ENCODE results near the gene TMEM63C. TPM values are rescaled to one million over a fixed set of nuclear protein-coding genes. Genes with fewer than 3 reads are reported as not detected.

Gene TMEM63C
- total RNA-seq, 2 donors from 2014 or later = 1.1 to 1.6 TPM

GRCh38 chr14:77296906-77297305, 115.3 kb downstream of the TMEM63C start:
- Histone ChIP-seq H3K4me1 (ENCODE audit: control insufficient read depth, insufficient read depth, low read length) (peaks cover 8% of the 10 kb centered on the region), H3K9me3 (ENCODE audit: control insufficient read depth, low read length) (no peaks in the 10 kb centered on the region)
- no peak overlapping the region for H3K27ac Mint-ChIP-seq

GRCh38 chr14:77299771-77300170, 118.2 kb downstream of the TMEM63C start:
- Histone ChIP-seq H3K4me3 (ENCODE audit: low read length) (no peak overlapping the region), H3K9me3 (ENCODE audit: control insufficient read depth, low read length) (no peaks in the 10 kb centered on the region), H3K36me3 (ENCODE audit: control insufficient read depth, insufficient read depth, low read length) (peaks cover 65% of the 10 kb centered on the region), H3K27ac (ENCODE audit: low read depth, low read length) (no peak overlapping the region), H3K4me1 (ENCODE audit: control insufficient read depth, insufficient read depth, low read length) (peaks cover 8% of the 10 kb centered on the region), H3K27me3 (ENCODE audit: control insufficient read depth, insufficient read depth, low read length, poor library complexity, severe bottlenecking) (no peaks in the 10 kb centered on the region), H3K9ac (ENCODE audit: extremely low read depth, low read length, poor library complexity, severe bottlenecking) (no peak overlapping the region)
- H3K4me1 Mint-ChIP-seq = peaks cover 17% of the 10 kb centered on the region
- WGBS, 2 experiments (ENCODE audit: insufficient coverage in 1 of 2, insufficient read length in 1 of 2) = 91 to 100% methylated on average over 3 to 4 of the region's 4 CpGs
- no peak for DNase-seq
- TF ChIP-seq CTCF (conservative IDR thresholded peaks at IDR 0.05) = no peak
- no peaks in the 10 kb centered on the region for H3K27me3 Mint-ChIP-seq (ENCODE audit: insufficient read depth)
- H3K27ac Mint-ChIP-seq = no peak overlapping the region
- H3K9me3 Mint-ChIP-seq = no peaks in the 10 kb centered on the region
- no peak overlapping the region for H3K4me3 Mint-ChIP-seq
- H3K36me3 Mint-ChIP-seq (ENCODE audit: low read depth) = peaks cover 42% of the 10 kb centered on the region

More at GRCh38 chr14:77296906-77297305, 115.3 kb downstream of the TMEM63C start:
- no peak overlapping the region for H3K9ac ChIP-seq (ENCODE audit: extremely low read depth, low read length, poor library complexity, severe bottlenecking)
- TF ChIP-seq CTCF (conservative IDR thresholded peaks at IDR 0.05) = no peak
- no peak overlapping the region for H3K4me3 Mint-ChIP-seq
- H3K27me3 Mint-ChIP-seq (ENCODE audit: insufficient read depth) = no peaks in the 10 kb centered on the region
- H3K27ac ChIP-seq (ENCODE audit: low read depth, low read length) = no peak overlapping the region
- peaks cover 8% of the 10 kb centered on the region for H3K4me1 Mint-ChIP-seq
- no peak for DNase-seq
- no peaks in the 10 kb centered on the region for H3K27me3 ChIP-seq (ENCODE audit: control insufficient read depth, insufficient read depth, low read length, poor library complexity, severe bottlenecking)
- H3K9me3 Mint-ChIP-seq = no peaks in the 10 kb centered on the region
- 94 to 95% methylated on average over 8 of the region's 8 CpGs for WGBS, 2 experiments (ENCODE audit: insufficient coverage in 1 of 2, insufficient read length in 1 of 2)
- no peak overlapping the region for H3K4me3 ChIP-seq (ENCODE audit: low read length)
- H3K36me3 ChIP-seq (ENCODE audit: control insufficient read depth, insufficient read depth, low read length) = peaks cover 70% of the 10 kb centered on the region
- H3K36me3 Mint-ChIP-seq (ENCODE audit: low read depth) = peaks cover 47% of the 10 kb centered on the region

GRCh38 chr14:77301103-77301502, 119.5 kb downstream of the TMEM63C start:
- 45 to 51% methylated on average over 9 to 10 of the region's 10 CpGs for WGBS, 2 experiments (ENCODE audit: insufficient coverage in 1 of 2, insufficient read length in 1 of 2)
- Histone ChIP-seq H3K9ac (ENCODE audit: extremely low read depth, low read length, poor library complexity, severe bottlenecking) (no peak overlapping the region), H3K36me3 (ENCODE audit: control insufficient read depth, insufficient read depth, low read length) (peaks cover 68% of the 10 kb centered on the region), H3K4me3 (ENCODE audit: low read length) (no peak overlapping the region), H3K9me3 (ENCODE audit: control insufficient read depth, low read length) (no peaks in the 10 kb centered on the region), H3K4me1 (ENCODE audit: control insufficient read depth, insufficient read depth, low read length) (peaks cover 8% of the 10 kb centered on the region), H3K27me3 (ENCODE audit: control insufficient read depth, insufficient read depth, low read length, poor library complexity, severe bottlenecking) (no peaks in the 10 kb centered on the region), H3K27ac (ENCODE audit: low read depth, low read length) (no peak overlapping the region)
- no peaks in the 10 kb centered on the region for H3K27me3 Mint-ChIP-seq (ENCODE audit: insufficient read depth)
- no peak overlapping the region for H3K27ac Mint-ChIP-seq
- no peaks in the 10 kb centered on the region for H3K9me3 Mint-ChIP-seq
- peaks cover 17% of the 10 kb centered on the region for H3K4me1 Mint-ChIP-seq
- H3K4me3 Mint-ChIP-seq = no peak overlapping the region
- peaks cover 34% of the 10 kb centered on the region for H3K36me3 Mint-ChIP-seq (ENCODE audit: low read depth)
- DNase-seq = peak; percentile 97
- TF ChIP-seq CTCF (conservative IDR thresholded peaks at IDR 0.05) = peak; percentile 95

All from endodermal cell (in vitro differentiated cells).